ENCODE results near the gene NME7.
"Not testable (repeated sequence)": the region's sequence is repeated elsewhere in the genome, so short reads cannot be mapped to it uniquely, and the experiment has no call there.

Gene NME7, protein sequence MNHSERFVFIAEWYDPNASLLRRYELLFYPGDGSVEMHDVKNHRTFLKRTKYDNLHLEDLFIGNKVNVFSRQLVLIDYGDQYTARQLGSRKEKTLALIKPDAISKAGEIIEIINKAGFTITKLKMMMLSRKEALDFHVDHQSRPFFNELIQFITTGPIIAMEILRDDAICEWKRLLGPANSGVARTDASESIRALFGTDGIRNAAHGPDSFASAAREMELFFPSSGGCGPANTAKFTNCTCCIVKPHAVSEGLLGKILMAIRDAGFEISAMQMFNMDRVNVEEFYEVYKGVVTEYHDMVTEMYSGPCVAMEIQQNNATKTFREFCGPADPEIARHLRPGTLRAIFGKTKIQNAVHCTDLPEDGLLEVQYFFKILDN

DNA sequence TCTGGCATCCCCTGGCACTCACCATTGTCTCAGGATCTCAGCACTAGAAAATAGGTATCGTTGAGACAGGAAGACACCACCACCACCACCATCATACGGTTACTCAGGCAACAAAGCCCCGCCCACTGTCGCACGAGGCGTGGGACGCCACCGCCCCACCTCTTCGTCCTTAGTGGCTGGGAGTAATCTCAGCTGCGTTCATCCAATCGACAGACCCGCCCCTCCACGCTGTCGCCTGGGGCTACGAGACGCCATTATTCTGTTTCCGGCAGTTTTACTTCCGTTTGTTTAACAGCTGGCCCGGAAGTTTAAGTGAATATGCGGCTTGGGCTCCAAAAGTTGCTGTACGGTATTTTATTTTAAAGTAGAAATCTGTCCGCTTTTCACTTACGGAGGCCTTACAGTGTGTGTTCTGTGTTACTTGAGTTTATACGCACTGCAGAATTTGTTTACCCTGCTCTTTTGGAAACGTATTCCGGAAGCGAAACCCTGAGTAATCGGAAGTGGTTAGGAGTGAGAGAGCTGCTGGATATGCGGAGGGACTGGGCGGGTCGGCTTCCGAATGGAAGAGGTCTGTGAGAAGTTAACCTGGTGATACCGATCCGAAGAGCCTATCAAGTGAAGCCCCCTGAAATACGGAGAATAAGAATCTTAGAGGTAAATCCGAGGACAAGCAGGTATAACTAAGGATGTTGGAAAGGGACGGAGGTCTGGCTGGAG is at the start of gene NME7, which contains the start of gene BLZF1:
Gene NME7 (minus strand): TSS at position 112 of the 720 bp plus-strand sequence. CDS start 87 bp downstream, at position 25.
Gene BLZF1 (plus strand): TSS at position 510 of the 720 bp plus-strand sequence. CDS start 1,328 bp downstream, outside the sequence.
- DNase-seq (ENCODE audit: low spot score) = peak; percentile 92

DNA sequence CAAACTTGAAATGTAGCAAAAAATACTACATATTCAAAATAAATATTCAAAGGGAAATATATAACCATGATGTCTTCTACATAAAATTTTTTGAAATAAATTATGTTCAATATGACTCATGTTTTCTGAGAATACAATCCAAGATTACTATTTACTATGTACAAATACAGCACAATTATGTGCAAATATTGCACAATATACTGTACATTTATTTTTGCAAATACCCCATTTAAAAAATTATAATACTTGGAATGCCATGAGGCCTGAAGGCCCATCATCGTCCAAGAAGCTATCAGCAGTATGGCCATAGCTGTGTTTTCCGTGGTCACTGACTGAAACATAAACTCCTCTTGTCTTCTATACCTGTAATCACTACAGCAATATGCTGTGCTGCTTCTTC is 47.4 kb upstream of the NME7 start:
- no peak for DNase-seq (ENCODE audit: low spot score)

DNA sequence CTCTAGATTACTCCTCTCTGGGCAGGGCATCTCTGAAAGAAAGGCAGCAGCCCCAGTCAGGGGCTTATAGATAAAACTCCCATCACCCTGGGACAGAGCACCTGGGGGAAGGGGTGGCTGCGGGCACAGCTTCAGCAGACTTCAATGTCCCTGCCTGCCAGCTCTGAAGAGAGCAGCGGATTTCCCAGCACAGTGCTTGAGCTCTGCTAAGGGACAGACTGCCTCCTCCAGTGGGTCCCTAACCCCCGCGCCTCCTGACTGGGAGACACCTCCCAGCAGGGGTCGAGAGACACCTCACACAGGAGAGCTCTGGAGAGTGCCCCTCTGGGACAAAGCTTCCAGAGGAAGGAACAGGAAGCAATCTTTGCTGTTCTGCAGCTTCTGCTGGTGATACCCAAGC is 40.7 kb upstream of the NME7 start:
- not testable (repeated sequence) for DNase-seq (ENCODE audit: low spot score)

DNA sequence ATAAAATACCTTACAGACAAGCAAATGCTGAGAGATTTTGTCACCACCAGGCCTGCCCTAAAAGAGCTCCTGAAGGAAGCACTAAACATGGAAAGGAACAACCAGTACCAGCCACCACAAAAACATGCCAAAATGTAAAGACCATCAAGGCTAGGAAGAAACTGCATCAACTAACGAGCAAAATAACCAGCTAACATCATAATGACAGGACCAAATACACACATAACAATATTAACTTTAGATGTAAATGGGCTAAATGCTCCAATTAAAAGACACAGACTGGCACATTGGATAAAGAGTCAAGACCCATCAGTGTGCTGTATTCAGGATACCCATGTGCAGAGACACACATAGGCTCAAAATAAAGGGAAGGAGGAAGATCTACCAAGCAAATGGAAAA is 35.0 kb upstream of the NME7 start:
- not testable (repeated sequence) for DNase-seq (ENCODE audit: low spot score)

DNA sequence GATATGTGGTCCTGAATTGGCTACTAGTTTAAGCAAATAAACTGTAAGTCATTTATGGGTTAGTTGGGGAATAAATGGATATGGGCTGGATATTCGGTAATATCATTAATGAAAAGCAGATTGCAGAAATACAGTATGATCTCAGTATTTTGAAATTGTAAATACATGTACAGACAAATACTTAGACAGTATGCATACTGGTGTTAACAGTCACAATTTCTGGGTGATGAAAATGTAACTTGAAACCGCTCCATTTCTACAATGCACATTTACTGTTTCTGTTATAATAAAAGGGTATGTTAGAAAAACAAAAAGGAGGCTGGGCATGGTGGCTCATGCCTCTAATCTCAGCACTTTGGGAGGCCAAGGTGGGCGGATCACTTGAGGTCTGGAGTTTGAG is 28.4 kb upstream of the NME7 start:
- no peak for DNase-seq (ENCODE audit: low spot score)

DNA sequence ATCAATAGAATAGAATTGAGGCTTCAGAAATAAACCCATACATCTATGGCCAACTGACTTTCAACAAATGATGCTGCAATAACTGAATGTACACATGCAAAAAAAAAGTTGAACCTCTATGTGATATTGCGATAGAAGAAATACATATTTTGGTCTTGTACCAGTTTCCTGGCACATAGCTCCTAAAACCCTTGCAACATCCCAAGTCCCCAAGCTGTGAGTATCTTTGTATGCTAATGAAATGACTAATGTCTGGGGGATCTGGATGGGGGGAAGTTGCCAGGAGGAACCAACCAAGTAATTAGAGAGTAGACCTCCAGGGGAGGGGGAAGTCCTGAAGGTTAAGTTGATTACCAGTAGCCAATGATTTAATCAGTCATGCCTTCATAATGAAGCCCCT is 24.8 kb upstream of the NME7 start:
- no peak for DNase-seq (ENCODE audit: low spot score)

DNA sequence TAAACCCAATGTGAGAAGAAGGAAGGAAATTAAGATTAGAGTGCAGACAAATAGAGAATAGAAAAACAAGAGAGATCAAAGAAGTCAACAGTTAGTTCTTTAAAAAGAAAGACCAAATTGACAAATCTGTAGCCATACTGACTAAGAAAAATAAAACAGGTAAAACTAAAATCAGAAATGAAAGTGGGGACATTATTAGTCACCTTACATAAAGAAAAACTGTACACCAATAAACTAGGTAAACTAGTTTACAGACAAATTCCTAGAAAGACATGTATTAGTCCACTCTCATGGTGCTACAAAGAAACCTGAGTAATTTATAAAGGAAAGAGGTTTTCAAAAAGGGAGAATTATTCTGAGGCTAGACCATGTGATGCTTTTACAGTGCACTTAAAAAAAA is 22.7 kb upstream of the NME7 start:
- DNase-seq (ENCODE audit: low spot score) = no peak

DNA sequence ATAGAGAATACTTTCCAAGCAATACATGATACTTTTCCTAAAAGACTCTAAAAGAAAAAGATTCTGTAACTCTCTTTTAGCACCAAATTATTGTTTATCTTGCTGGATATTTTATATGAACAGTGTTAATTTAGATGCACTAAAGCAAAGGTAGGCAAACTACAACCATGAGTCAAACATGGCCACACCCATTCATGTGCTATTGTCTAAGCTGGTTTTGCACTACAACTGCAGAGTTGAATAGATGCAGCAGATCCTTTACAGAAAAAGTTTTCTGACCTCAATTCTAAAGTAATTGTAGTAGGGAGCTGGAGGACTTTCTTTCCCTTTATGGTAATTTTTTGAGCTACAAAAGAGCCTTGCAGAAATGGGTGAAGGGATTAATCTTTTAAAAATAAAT is 19.8 kb upstream of the NME7 start:
- DNase-seq (ENCODE audit: low spot score) = no peak

DNA sequence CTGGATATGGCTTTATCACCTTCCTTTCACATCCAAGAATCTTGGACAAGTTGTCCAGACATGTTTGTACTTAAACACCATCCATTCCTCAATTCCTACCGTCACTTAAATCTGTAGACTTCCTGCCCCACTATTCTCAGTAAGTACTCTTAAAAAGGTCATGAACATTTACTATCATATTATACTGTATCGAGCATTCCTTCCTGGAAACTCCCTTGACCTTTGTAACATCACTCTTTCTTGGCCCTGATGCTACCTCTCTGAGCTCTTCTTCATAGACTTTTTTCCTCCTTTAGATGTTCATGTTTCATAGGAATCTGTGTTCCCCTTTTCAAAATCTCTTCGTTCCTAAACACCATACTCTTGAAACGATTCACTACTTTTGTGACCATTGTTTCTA is 15.9 kb upstream of the NME7 start:
- DNase-seq (ENCODE audit: low spot score) = no peak

DNA sequence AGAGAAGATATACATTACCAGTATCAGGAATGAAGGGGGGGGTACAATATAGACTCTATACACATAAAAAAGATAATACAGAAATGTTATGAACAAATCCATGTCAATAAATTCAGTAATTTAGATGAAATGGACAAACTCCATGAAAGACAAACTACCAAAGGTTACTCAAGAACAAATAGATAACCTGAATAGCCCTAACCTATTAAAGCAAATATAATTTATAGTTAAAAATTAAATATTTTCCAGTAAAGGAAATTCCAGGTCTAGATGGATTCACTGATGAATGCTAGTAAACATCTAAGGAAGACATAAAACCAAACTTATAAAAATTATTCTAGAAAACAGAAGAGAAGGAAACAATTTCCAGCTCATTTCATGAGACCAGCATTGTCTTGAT is 13.6 kb upstream of the NME7 start:
- DNase-seq (ENCODE audit: low spot score) = no peak

DNA sequence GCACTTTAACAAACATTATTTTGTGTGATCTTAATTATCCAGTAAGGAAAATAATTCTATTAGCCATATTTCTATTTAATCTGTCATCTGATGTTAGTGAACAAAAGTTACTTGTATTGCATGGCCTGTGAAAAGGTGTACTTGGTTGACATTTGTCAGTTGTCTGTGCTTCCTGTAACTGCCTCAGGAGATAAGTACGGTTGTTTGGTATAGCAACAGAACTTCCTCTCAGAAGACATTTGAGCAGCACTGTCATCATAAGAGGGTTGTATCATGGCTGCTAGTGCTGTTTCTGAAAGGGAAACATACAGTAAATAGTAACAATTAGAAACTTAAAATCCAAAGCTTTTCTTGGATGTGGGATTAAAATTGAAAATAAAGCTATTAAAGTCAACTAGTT is 3.8 kb upstream of the NME7 start:
- DNase-seq (ENCODE audit: low spot score) = no peak

DNA sequence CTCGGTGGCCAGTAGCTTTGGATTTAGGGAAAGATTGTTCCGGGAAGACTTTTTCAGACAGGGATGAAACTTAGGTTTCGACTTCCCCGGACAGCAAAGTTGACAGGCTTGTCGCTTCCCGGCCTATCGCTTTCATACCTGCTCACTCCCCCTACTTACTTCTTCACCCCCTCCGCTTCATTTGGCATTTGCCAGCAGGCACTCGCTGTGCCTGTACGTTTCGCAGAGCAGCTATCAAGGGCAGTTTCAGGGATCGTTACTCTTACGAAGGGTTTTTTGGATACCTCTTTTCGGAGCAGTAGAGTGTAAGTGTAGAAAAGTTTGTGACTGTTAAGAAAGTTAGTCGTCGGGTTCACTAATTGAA is 791 bp upstream of the NME7 start:
- no peak for DNase-seq (ENCODE audit: low spot score)

DNA sequence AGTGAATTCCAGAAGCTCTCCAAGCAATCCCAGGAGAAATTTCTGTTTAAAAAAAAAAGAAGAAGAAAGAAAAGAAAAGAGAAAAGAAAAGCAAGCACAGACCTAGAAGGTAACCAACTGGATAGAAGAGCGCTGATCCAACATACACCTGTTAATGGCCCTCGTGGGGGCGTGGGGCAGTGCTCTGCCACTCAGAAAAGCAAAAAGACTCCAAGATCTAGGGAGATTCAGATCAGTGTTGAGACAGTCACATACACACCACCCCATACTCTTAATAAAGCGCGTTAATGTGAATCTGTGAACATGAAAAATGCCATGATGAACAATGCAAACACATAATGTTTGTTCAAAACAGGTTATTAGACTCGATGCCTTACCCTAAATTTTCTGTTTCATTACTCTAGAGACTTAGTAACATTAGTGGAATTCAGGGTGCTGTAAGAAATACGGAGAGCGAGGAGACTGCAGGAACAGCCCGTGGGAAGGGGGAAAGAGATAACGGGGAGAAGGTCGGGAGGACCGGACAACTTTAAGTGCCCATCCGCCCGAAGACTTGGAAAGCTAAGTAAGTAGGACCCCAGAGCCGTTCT is 406 bp downstream of the NME7 start:
- no peak for DNase-seq (ENCODE audit: low spot score)

DNA sequence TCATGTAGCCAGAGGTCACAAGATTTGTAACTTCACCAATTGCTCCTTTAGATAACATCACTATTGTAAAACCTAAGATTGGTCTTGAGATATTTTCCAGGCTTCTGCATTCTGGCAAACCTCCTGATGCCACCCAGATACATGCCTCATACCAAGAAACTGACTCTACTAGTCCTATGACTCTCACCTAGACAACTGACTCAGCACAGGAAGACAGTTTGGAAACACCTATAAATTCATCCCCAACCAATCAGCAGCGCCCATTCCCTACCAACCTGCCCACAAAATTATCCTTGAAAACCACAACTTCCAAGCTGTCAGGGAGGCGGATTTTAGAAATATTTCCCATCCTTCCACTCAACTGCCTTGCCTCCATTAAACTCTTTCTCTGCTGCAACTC is 2.6 kb downstream of the NME7 start:
- no peak for DNase-seq (ENCODE audit: low spot score)

DNA sequence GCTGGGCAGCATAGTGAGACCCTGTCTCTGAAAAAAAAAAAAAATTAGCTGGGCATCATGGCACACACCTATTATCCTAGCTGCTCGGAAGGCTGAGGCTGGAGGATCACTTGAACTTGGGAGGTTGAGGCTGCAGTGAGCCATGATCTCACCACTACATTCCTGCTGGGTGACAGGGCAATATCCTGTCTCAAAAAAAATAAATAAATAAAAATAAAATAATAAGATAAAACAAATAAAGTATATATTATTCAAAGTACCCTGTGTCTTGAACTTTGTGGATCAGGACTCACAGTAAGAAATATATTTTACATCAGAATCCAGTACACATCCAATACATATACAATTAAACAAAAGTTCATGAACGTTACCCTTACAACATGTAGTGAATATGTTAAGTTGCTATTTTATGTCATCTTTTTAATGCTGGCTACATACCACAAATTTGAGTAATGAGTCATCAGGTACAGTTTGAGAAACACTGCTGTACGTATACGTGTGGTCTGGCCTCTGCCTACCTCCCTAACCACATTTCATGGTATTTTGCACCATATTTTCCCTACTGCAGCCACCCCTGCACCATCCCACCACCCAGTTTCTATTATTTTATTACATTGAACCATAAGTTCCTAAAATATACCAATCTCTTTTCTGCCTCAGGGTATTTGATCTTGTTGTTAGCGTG is 4.4 kb downstream of the NME7 start:
- peak; percentile 37 for DNase-seq (ENCODE audit: low spot score)

DNA sequence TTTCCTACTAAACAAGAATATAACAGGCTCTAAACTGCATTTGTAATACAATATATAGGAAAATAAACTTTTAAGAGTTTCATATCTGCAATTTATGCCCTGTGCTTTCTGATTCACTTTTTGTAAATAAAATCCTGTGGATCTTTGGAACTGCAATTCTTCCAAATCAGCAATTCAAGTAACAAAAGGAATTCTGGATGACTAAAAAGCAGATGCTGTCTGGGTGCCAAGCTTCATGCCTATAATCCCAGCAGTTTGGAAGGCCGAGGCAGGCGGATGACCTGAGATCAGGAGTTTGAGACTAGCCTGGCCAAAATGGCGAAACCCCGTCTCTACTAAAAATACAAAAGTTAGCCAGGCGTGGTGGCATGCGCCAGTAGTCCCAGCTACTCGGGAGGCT is 6.3 kb downstream of the NME7 start:
- no peak for DNase-seq (ENCODE audit: low spot score)

DNA sequence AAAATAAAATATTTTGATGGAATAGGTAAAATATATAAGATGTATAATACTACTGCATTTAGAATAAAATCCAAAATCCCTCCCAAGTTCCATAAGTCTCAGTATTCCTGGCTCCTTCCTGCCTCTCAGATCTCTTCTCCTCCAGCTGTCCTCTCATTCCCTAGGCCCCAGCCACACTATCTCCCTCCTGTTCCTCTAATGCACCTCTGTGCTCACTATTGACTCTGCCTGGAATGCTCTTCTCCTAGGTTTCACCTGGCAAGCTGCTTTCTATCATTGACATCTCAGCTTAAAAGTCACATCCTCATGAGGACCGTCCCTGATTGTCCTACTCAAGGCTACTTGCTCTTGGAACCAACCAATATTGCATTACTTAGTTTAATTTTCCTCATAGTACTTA is 7.2 kb downstream of the NME7 start:
- no peak for DNase-seq (ENCODE audit: low spot score)

DNA sequence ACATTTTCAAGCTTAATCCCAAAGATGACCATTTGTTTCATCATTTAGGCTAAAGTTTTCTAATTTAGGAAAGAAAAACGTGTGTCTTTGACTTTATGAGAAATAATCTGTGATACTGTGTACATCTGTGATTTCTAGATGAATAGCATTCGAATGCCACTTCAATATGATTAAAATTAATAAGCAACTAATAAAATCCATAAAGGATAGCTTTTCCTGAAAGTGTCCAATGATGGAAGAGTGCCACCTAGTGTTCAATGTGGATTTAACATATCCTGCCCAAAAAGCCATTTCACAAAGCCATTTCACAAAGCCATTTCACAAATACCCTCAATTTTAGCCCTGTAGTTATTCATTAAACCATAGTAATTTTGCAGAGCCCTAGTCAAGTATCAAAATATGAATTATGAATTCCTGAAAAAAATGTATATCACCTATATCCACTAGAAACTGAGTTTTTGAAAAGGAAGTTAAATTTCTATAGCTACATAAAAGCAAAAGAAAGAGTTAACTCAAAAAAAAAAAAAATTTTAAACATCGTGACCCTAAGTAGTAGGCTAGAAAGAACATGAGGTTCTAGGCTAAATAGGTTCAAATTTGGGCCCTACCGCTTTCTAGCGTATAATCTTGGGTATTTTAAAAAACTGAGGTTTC is 19.1 kb downstream of the NME7 start:
- DNase-seq (ENCODE audit: low spot score) = peak; percentile 10

DNA sequence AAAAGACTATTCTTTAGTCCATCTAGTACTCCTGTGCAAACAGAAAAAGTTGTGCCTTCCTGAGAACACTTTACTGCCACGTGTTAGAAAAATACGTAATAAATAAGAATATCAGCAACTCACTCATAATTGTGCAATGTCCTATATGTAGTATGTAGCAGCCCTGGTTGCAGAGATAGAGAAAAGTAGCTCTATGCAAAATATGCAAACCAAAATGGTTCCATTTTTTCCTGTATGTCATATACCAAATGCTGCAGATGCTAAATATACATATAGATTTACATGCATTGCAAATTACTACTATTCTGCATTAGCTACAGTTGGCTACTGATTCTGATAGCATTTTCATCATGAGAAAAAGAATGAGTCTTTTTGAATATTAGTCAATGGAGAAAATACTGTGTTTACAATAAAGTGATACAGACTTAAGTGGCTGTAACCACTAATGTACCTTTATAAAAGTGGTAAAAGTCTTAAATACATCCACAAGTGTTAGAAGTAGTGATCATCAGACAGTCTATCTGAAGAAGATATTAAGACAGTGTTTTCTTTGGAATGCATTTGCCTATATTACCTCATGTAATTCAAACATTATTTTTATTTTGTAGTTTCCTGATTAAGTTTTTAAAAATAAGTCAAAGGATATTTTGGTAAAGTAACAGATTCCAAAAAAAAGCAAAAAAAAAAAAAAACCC is 19.8 kb downstream of the NME7 start:
- no peak for DNase-seq (ENCODE audit: low spot score)

DNA sequence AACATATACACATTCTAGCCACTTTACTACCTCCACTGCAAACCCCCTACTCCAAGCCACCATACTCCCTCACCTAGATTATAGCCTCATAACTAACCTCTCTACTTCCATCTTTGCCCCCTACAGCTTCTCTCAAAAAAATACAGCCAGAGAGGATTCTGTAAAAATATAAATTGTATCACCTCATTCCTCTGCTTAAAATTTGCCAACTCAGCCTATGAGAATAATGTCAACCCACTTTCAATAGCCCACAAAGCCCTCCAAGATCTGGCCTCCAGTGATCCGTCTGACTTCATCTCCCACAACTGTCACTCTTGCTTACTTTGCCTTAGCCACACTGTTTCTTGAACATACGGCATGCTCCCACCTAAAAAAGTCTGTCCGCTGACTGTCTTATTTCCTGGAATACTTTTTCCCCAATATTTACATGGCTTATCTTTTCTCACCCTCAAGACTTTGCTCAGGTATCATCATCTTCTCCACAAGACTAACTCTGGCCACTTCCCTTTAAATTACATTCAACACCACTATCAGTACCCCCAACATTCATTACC is 21.5 kb downstream of the NME7 start:
- DNase-seq (ENCODE audit: low spot score) = no peak

DNA sequence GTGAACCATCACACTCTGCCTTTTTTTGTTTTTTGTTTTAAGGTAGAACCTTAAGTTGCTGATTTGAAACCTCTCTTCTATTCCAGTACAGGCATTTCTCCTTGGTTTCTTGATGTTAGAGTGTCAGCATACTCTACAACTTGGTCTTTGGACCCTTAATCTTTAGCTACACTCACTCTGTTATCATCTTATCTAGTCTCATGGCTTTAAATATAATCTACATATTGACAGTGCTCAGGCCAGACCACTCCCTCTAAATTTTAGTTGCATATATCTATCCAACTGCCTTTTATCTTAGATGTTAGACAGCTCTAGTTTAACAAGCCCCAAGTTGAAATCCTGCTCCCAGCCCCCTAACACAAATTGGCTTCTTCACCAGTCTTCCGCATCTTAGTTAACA is 22.1 kb downstream of the NME7 start:
- DNase-seq (ENCODE audit: low spot score) = no peak
